Immature natural killer cell (primary cell): Measurements from ENCODE around the gene RMI2. TPM values are rescaled to one million over a fixed set of nuclear protein-coding genes. Genes with fewer than 3 reads are reported as not detected.

Experiments
- DNase-seq, 3 donors: peaks; one replicate each; pipeline ENCODE4 v3.0.0; 2022; ENCODE audit warnings: mixed read lengths in 1 of 3
- H3K27ac Mint-ChIP-seq, 6 donors: one replicate each; pipeline ENCODE4 v1.8.0; 2020; ENCODE audit warnings: mixed read lengths in 6 of 6, mild to moderate bottlenecking in 5 of 6, inconsistent platforms in 4 of 6, moderate library complexity in 3 of 6
- H3K27me3 Mint-ChIP-seq, 3 donors: one replicate each; pipeline ENCODE4 v1.8.0; 2020 to 2021; ENCODE audit warnings: low read depth in 3 of 3, mild to moderate bottlenecking in 3 of 3, mixed read lengths in 3 of 3, moderate library complexity in 3 of 3, inconsistent platforms in 1 of 3
- H3K36me3 Mint-ChIP-seq, 3 donors: one replicate each; pipeline ENCODE4 v1.8.0; 2020; ENCODE audit warnings: mixed read lengths in 3 of 3, inconsistent platforms in 2 of 3, mild to moderate bottlenecking in 2 of 3
- H3K4me1 Mint-ChIP-seq, 2 donors: one replicate each; pipeline ENCODE4 v1.8.0; 2020; ENCODE audit warnings: inconsistent platforms in 2 of 2, mild to moderate bottlenecking in 2 of 2, mixed read lengths in 2 of 2, moderate library complexity in 1 of 2
- H3K4me3 Mint-ChIP-seq, 5 donors: one replicate each; pipeline ENCODE4 v1.8.0; 2020; ENCODE audit warnings: mild to moderate bottlenecking in 5 of 5, mixed read lengths in 5 of 5, inconsistent platforms in 3 of 5, moderate library complexity in 3 of 5
- H3K9me3 Mint-ChIP-seq, 6 donors: one replicate each; pipeline ENCODE4 v1.8.0; 2020; ENCODE audit warnings: mild to moderate bottlenecking in 6 of 6, mixed read lengths in 6 of 6, inconsistent platforms in 4 of 6, moderate library complexity in 3 of 6
- polyA plus RNA-seq, 3 donors: library from polyadenylated mRNA; unstranded; fragments of 300-500 nt; fragmentation: Illumina TruSeq; gene quantifications; one replicate each; pipeline ENCODE4 v1.2.3, GENCODE V29; 2021

The RMI2 gene
- polyA plus RNA-seq, 3 donors from 2014 or later = 1.6 to 5.5 (median 5.2) TPM

- Mint-ChIP-seq H3K4me1 (peaks cover 23 to 24% of the 10 kb centered on the region in 2 donors), H3K4me3 (no peak overlapping the region), H3K27ac (no peak overlapping the region), H3K9me3 (no peaks in the 10 kb centered on the region), H3K36me3 (no peaks in the 10 kb centered on the region), H3K27me3 (peaks cover 2 to 9% (median 2%) of the 10 kb centered on the region in 3 donors)
- no peak for DNase-seq
These were observed 29.7 kb upstream of the RMI2 start for GRCh38 chr16:11315510-11315909.

DNA sequence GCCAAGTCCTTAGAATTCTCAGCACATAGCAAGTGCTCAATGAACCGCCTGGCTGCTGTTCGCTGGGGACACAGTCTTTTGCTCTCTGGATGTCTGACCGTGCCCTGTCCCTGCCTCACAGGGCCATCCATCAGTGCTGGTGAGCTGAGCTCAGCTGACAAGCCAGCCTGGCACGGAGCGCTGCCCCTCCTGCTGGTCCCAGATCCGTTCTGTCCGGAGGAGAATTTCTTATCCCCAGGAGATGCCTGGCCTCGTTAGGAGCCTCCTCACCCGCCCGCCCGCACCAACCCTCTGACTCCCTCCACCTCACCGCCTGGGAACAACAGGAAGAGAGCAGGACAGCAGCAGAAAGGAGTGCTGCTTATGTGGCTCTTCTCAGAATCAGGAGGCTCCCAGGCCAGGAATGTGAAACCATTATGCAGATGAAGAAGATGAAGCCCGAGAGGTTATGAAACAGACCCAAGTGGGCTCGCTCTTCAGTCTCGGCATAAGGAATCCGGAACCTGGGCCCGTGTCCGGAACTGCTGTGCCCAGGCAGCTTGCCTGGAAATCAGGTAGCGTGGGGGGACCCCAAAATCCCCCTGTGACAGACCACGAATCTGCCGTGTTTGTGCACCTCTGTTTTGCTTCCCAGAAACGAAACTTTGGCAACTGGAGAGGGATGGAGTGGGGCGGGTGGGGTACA is 28.8 kb upstream of the RMI2 start:
- no peak overlapping the region for H3K4me3 Mint-ChIP-seq
- peaks cover 2 to 9% (median 2%) of the 10 kb centered on the region in 3 donors for H3K27me3 Mint-ChIP-seq
- H3K9me3 Mint-ChIP-seq = no peaks in the 10 kb centered on the region
- H3K4me1 Mint-ChIP-seq = peaks cover 13 to 15% of the 10 kb centered on the region in 2 donors
- H3K36me3 Mint-ChIP-seq = no peaks in the 10 kb centered on the region
- DNase-seq = no peak
- H3K27ac Mint-ChIP-seq = no peak overlapping the region

DNA sequence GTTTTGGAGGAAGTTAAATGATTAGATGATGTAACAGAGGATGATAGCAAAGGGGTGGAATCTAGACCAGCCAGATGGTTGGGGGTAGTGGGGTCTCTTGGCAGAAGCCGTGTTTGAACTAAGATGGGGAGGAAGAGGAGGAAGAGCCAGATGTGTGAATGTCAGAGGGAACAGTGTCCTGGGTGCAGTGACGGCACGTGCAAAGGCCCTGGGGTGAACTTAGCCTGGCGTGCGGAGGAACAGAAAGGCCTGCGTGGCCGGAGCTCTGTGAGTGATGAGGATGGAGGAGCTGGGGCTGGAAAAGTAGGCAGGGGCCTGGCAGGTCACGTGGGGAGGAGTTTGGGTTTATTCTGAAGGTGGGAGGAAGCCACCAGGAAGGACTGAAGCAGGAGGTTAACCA is 26.4 kb upstream of the RMI2 start:
- Mint-ChIP-seq H3K9me3 (no peaks in the 10 kb centered on the region), H3K4me3 (no peak overlapping the region), H3K27ac (no peak overlapping the region), H3K36me3 (no peaks in the 10 kb centered on the region), H3K27me3 (peaks cover 0 to 7% (median 2%) of the 10 kb centered on the region in 3 donors), H3K4me1 (no peaks in the 10 kb centered on the region)
- no peak for DNase-seq

DNA sequence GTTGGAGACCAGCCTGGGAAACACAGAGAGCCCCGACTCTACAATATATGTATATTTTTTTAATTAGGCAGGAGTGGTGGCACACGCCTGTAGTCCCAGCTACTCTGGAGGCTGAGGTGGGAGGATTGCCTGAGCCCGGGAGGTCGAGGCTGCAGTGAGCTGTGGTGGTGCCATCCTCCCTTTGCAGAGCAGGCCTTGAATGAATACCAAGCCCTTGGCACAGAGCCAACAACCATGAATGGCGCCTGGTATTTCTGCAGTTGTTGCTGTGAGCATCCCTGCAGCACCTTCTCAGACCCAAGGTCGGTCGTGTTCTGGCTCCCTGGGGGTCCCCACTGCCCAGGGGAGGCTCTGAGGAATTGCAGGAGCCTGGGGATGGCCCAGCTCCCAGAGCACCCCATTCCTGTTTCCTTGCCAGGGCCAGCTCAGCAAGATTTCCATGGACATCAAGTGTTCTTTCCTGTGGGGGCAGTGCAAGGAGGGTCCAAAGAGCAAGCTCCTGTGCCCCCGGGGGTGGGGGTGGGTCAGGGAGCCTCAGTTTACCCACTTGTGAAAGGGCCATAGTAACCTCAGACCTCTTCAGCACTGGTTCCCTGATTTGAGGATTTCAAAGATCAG is 25.6 kb upstream of the RMI2 start:
- H3K27me3 Mint-ChIP-seq = peaks cover 0 to 7% (median 2%) of the 10 kb centered on the region in 3 donors
- no peaks in the 10 kb centered on the region for H3K9me3 Mint-ChIP-seq
- H3K36me3 Mint-ChIP-seq = no peaks in the 10 kb centered on the region
- no peak overlapping the region for H3K4me3 Mint-ChIP-seq
- no peak overlapping the region for H3K27ac Mint-ChIP-seq
- DNase-seq = no peak
- no peaks in the 10 kb centered on the region for H3K4me1 Mint-ChIP-seq

- H3K4me3 Mint-ChIP-seq = no peak overlapping the region
- no peak for DNase-seq
- no peaks in the 10 kb centered on the region for H3K9me3 Mint-ChIP-seq
- H3K27ac Mint-ChIP-seq = no peak overlapping the region
- no peaks in the 10 kb centered on the region for H3K4me1 Mint-ChIP-seq
- H3K36me3 Mint-ChIP-seq = no peaks in the 10 kb centered on the region
- H3K27me3 Mint-ChIP-seq = peaks cover 0 to 7% (median 7%) of the 10 kb centered on the region in 3 donors
These were observed 25.1 kb upstream of the RMI2 start for GRCh38 chr16:11320170-11320569.

DNA sequence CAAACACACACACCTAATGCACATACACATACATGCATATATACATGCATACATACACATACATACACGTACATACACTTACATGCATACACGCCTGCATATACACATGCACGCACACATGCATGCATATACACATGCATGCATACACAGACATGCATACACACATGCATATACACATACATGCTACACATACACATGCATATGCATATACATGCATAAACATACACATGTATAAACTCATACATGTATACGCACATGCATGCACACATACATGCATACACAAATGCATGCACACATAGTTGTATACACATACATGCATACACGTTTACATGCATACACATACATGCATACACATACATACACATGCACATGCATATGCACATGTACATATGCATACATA is 23.6 kb upstream of the RMI2 start:
- no peaks in the 10 kb centered on the region for H3K9me3 Mint-ChIP-seq
- H3K27ac Mint-ChIP-seq = no peak overlapping the region
- H3K36me3 Mint-ChIP-seq = no peaks in the 10 kb centered on the region
- DNase-seq = no peak
- H3K4me3 Mint-ChIP-seq = no peak overlapping the region
- peaks cover 0 to 12% (median 11%) of the 10 kb centered on the region in 3 donors for H3K27me3 Mint-ChIP-seq
- H3K4me1 Mint-ChIP-seq = peaks cover 0 to under 1% of the 10 kb centered on the region in 2 donors

GRCh38 chr16:11322823-11323222 is 22.4 kb upstream of the RMI2 start:
- no peak overlapping the region for H3K27ac Mint-ChIP-seq
- H3K9me3 Mint-ChIP-seq = peaks cover 0 to 2% (median 0%) of the 10 kb centered on the region in 6 donors
- H3K36me3 Mint-ChIP-seq = no peaks in the 10 kb centered on the region
- no peak overlapping the region for H3K4me3 Mint-ChIP-seq
- peaks cover 6 to 12% of the 10 kb centered on the region in 2 donors for H3K4me1 Mint-ChIP-seq
- DNase-seq = no peak
- H3K27me3 Mint-ChIP-seq = peaks cover 3 to 22% (median 21%) of the 10 kb centered on the region in 3 donors

GRCh38 chr16:11323551-11324336 is 21.5 kb upstream of the RMI2 start:
- DNase-seq = no peak
- no peaks in the 10 kb centered on the region for H3K36me3 Mint-ChIP-seq
- peaks cover 0 to 2% (median 0%) of the 10 kb centered on the region in 6 donors for H3K9me3 Mint-ChIP-seq
- peaks cover 3 to 29% (median 25%) of the 10 kb centered on the region in 3 donors for H3K27me3 Mint-ChIP-seq
- no peak overlapping the region for H3K4me3 Mint-ChIP-seq
- no peak overlapping the region for H3K27ac Mint-ChIP-seq
- peaks cover 15 to 21% of the 10 kb centered on the region in 2 donors for H3K4me1 Mint-ChIP-seq

DNA sequence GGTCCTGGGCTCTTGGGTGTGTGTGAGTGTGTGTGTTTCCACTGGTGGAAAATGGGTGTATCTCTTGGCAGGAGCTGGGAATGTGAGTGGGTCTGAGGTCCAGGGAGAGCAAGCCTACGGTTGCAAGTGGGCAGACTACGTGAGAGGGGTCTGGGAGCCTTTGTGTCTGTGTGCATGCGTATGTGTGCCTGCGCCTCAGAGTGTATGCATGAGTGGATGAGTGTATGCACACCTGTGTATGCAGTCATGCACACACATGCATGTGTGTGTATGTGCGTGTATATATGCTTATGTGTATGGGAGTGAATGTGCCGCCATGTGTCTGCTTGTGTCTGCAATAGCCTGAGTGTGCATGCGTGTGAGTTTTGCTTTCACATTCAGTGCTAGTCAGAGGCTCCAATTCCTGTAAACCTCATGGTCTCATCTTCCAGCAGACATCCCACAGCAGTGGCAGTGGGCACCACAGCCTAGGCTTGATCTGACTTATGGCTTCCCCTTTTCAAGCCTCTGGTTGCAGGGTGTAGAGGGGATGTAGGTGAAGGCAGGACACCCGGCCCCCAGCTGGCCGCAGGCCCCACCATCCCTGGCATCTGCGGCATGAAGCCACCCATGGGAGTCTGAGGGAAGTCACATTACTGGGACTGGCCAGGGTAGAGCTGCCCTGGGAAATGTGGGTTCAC is 19.7 kb upstream of the RMI2 start:
- Mint-ChIP-seq H3K36me3 (no peaks in the 10 kb centered on the region), H3K4me1 (peaks cover 18 to 28% of the 10 kb centered on the region in 2 donors), H3K27me3 (peaks cover 3 to 30% (median 23%) of the 10 kb centered on the region in 3 donors), H3K27ac (no peak overlapping the region), H3K4me3 (no peak overlapping the region), H3K9me3 (peaks cover 0 to 2% (median 0%) of the 10 kb centered on the region in 6 donors)
- DNase-seq = no peak

- Mint-ChIP-seq H3K4me1 (peaks cover 18 to 28% of the 10 kb centered on the region in 2 donors), H3K27ac (no peak overlapping the region), H3K9me3 (peaks cover 0 to 2% (median 0%) of the 10 kb centered on the region in 6 donors), H3K36me3 (no peaks in the 10 kb centered on the region), H3K4me3 (no peak overlapping the region), H3K27me3 (peaks cover 3 to 30% (median 26%) of the 10 kb centered on the region in 3 donors)
- DNase-seq = no peak
These were observed 19.0 kb upstream of the RMI2 start for GRCh38 chr16:11326084-11326736.

DNA sequence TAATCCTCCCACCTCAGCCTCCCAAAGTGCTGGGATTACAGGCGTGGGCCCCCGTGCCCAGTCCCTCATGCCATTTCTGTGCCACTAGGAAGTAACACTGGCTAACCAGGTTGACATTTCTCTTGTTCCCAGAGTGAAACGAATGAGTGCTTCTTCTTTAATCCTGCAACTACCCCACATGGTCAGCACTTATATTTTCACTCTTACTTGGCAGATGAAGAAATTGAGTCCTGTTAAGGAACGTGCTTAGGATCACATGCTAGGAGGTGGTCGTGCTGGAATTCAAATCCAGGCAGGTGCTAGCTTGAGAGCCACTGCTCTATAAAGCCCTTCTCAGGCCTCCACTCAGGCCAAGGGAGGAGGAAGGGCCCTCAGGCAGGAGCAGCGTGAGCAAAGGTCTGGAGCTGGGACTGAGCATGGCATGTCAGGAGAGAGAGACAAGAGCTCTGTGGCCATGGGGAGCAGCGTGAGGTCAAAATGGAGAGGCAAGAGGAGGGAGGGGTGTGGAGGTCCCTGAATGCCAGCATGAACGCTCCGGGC is 18.5 kb upstream of the RMI2 start:
- peaks cover 0 to 2% (median 0%) of the 10 kb centered on the region in 6 donors for H3K9me3 Mint-ChIP-seq
- DNase-seq = no peak
- no peaks in the 10 kb centered on the region for H3K36me3 Mint-ChIP-seq
- H3K27ac Mint-ChIP-seq = no peak overlapping the region
- H3K4me3 Mint-ChIP-seq = no peak overlapping the region
- peaks cover 3 to 32% (median 26%) of the 10 kb centered on the region in 3 donors for H3K27me3 Mint-ChIP-seq
- peaks cover 18 to 28% of the 10 kb centered on the region in 2 donors for H3K4me1 Mint-ChIP-seq

DNA sequence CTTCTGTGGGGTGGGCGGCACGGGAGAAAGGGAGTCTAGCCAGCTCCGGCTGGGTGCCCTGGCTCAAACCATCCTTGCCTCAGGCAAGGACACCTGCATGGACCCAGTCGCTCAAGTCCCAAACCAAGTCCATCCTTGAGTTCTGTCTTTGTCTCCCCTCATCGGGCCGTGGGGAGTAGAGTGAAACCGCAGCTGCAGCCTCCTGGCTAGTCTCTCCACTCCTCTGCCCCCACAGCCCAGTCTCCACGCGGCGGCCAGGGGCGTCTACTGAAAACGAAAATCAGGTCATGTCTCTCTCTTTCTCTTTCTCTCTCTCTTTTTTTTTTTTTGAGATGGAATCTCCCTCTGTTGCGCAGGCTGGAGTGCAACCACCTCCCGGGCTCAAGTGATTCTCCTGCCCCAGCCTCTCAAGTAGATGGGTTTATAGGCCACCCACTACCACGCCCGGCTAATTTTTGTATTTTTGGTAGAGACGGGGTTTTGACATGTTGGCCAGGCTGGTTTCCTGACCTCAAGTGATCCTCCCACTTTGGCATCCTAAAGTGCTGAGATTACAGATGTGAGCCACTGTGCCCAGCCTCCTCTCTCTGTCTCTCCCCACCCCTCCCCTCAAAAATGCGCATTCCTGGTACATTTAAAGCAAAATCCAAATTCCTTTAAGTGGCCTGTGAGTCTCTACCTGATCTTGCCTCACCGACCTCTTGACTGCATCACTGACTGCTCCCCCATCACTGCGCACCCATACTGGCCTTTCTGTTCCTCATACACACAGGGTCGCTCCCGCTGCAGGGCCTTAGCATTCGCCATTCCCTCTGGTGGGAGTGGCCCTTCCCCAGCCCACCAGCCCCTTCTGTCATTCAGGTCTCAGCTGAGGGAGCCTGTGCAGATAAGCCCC is 17.7 kb upstream of the RMI2 start:
- DNase-seq = peak in 1 of 3 donors; percentile 24
- Mint-ChIP-seq H3K27me3 (peaks cover 3 to 35% (median 26%) of the 10 kb centered on the region in 3 donors), H3K27ac (no peak overlapping the region), H3K4me3 (peak overlapping the region in 3 of 5 donors; percentile 33 to 46 (median 33)), H3K9me3 (peaks cover 0 to 2% (median 0%) of the 10 kb centered on the region in 6 donors), H3K36me3 (no peaks in the 10 kb centered on the region), H3K4me1 (peaks cover 18 to 28% of the 10 kb centered on the region in 2 donors)
